Activated CD8-positive, alpha-beta T cell treated with anti-CD3 and anti-CD28 coated beads for 36 hours (primary cell): ENCODE measurements around the gene CLEC14A. TPM values are rescaled to one million over a fixed set of nuclear protein-coding genes. Genes with fewer than 3 reads are reported as not detected.

Experiments
- ATAC-seq: fragments of 200-7000 bp; cut with Tn5 transposase; one replicate; pipeline ENCODE4 v1.10.0; 2021; ENCODE audit warnings: mild to moderate bottlenecking, moderate library complexity
- CTCF ChIA-PET: fragments of 350-600 bp; sonication (Branson Sonifier 250); formaldehyde crosslinking; loops from one replicate; lab custom pipeline; 2021; ENCODE audit warnings: antibody characterized with exemption; lab: Charles Lee
- POLR2A ChIA-PET: fragments of 350-600 bp; sonication (Branson Sonifier 250); formaldehyde crosslinking; loops from one replicate; lab custom pipeline; 2021; ENCODE audit warnings: antibody characterized with exemption; lab: Charles Lee
- DNase-seq: peaks from one replicate; pipeline ENCODE4 v3.0.0-alpha.2; 2020
- H3K27ac Mint-ChIP-seq: one replicate; pipeline ENCODE4 v1.8.0; 2021; ENCODE audit warnings: mild to moderate bottlenecking, mixed read lengths
- H3K27me3 Mint-ChIP-seq: one replicate; pipeline ENCODE4 v1.8.0; 2021; ENCODE audit warnings: mixed read lengths
- H3K36me3 Mint-ChIP-seq: one replicate; pipeline ENCODE4 v1.8.0; 2021; ENCODE audit warnings: low read depth, mixed read lengths
- H3K4me1 Mint-ChIP-seq: one replicate; pipeline ENCODE4 v1.8.0; 2021; ENCODE audit warnings: low read depth, mixed read lengths
- H3K4me3 Mint-ChIP-seq: one replicate; pipeline ENCODE4 v1.8.0; 2021; ENCODE audit warnings: mild to moderate bottlenecking, moderate library complexity, mixed read lengths
- H3K9me3 Mint-ChIP-seq: one replicate; pipeline ENCODE4 v1.8.0; 2021; ENCODE audit warnings: mixed read lengths
- intact Hi-C: fragments of 100-400 bp; cut with micrococcal nuclease; formaldehyde crosslinking; loops from one replicate; pipeline ENCODE4 v1.10.0; 2022
- total RNA-seq, 2 experiments: library from RNA; stranded (reverse); gene quantifications; one replicate each; pipeline ENCODE4 v1.2.3, GENCODE V29; 2021
- TF ChIP-seq, protein P1 (sequence below): fragments of 200-600 bp; IDR thresholded peaks from one replicate; pipeline ENCODE4 v1.8.0; 2022; ENCODE audit warnings: antibody characterized with exemption, mild to moderate bottlenecking

CLEC14A gene
- total RNA-seq, 2 experiments from 2014 or later: not detected

- ChIA-PET POLR2A (no interaction called here), CTCF (interaction anchor here (0.6 kb wide), 1 partner anchor 83 kb away, joined by 3 read pairs; no protein-coding TSS in a partner anchor)
- Mint-ChIP-seq H3K4me3 (no peak overlapping the region), H3K36me3 (no peaks in the 10 kb centered on the region), H3K4me1 (no peaks in the 10 kb centered on the region), H3K27ac (no peak overlapping the region), H3K27me3 (peaks cover 5% of the 10 kb centered on the region), H3K9me3 (peaks cover 2% of the 10 kb centered on the region)
- intact Hi-C loops: no loop called here
- DNase-seq: no peak
- no peak for ATAC-seq
- TF ChIP-seq, protein P1, sequence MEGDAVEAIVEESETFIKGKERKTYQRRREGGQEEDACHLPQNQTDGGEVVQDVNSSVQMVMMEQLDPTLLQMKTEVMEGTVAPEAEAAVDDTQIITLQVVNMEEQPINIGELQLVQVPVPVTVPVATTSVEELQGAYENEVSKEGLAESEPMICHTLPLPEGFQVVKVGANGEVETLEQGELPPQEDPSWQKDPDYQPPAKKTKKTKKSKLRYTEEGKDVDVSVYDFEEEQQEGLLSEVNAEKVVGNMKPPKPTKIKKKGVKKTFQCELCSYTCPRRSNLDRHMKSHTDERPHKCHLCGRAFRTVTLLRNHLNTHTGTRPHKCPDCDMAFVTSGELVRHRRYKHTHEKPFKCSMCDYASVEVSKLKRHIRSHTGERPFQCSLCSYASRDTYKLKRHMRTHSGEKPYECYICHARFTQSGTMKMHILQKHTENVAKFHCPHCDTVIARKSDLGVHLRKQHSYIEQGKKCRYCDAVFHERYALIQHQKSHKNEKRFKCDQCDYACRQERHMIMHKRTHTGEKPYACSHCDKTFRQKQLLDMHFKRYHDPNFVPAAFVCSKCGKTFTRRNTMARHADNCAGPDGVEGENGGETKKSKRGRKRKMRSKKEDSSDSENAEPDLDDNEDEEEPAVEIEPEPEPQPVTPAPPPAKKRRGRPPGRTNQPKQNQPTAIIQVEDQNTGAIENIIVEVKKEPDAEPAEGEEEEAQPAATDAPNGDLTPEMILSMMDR: no peak
Observed at GRCh38 chr14:38280081-38280480, 24.2 kb upstream of the CLEC14A start.

DNA sequence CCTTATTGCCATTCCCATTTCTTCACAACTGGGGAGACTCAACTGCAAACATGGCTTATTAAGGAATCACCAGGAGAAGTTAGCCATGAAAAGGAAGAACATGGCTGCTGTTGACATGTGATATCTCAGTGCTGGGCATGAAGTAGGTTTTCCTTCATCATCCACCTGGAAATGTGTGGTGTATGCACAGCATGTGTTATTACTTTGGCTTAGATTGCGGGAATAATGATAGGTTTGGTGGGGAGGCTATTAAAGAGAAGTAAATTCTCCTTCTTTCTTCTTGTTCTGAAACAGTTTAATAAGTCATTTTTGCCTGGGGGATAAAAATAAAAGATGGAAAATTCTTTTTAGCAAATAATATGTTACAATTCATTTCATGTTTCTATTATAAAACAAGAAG, 23.7 kb upstream of the CLEC14A start:
- H3K27ac Mint-ChIP-seq: no peak overlapping the region
- intact Hi-C loops: no loop called here
- no peak for DNase-seq
- no peak for ATAC-seq
- H3K9me3 Mint-ChIP-seq: peaks cover 2% of the 10 kb centered on the region
- TF ChIP-seq, protein P1: no peak
- no peaks in the 10 kb centered on the region for H3K4me1 Mint-ChIP-seq
- H3K4me3 Mint-ChIP-seq: no peak overlapping the region
- no peaks in the 10 kb centered on the region for H3K36me3 Mint-ChIP-seq
- POLR2A ChIA-PET: no interaction called here
- peaks cover 5% of the 10 kb centered on the region for H3K27me3 Mint-ChIP-seq
- CTCF ChIA-PET: no interaction called here

DNA sequence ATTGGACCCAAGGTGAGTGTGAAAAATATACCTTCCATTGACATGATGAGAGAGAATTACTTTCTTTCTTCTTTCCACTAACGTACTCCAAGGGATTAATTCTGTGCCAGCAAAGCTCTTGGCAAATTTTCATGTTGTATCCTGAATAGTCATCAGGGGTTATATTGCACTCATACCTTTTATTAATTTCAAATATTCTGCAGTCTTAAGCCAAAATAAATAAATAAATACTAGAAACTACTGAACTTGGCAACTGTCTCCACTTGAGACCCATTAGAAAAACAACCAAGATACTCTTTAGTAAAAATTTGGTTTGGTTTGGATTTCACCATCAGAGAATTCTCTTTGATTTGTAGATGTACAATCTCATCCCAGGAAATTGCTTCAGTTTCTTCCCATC, 22.1 kb upstream of the CLEC14A start:
- intact Hi-C loops: no loop called here
- POLR2A ChIA-PET: no interaction called here
- DNase-seq: no peak
- H3K4me3 Mint-ChIP-seq: no peak overlapping the region
- H3K36me3 Mint-ChIP-seq: no peaks in the 10 kb centered on the region
- CTCF ChIA-PET: no interaction called here
- H3K27me3 Mint-ChIP-seq: peaks cover 4% of the 10 kb centered on the region
- H3K27ac Mint-ChIP-seq: no peak overlapping the region
- no peaks in the 10 kb centered on the region for H3K9me3 Mint-ChIP-seq
- ATAC-seq: no peak
- TF ChIP-seq, protein P1: no peak
- no peaks in the 10 kb centered on the region for H3K4me1 Mint-ChIP-seq

DNA sequence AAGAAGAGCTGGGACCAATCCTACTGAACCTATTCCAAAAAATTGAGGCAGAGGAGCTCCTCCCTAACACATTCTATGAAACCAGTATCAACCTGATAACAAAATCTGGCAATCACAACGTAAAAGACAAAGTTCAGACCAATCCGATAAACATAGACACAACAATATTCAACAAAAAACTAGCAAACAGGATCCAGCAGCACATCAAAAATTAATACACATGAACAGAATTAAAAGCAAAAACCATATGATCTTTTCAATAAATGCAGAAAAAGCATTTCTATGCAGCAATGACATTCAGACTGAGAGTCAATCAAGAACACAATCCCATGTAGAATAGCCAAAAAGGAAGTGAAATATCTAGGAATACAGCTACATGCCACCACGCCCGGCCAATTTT, 7.0 kb upstream of the CLEC14A start:
- TF ChIP-seq, protein P1: no peak
- Mint-ChIP-seq H3K27ac (no peak overlapping the region), H3K4me3 (no peak overlapping the region), H3K9me3 (peaks cover 4% of the 10 kb centered on the region), H3K4me1 (no peaks in the 10 kb centered on the region), H3K36me3 (no peaks in the 10 kb centered on the region), H3K27me3 (peaks cover 2% of the 10 kb centered on the region)
- DNase-seq (no peak), ATAC-seq (no peak)
- ChIA-PET POLR2A (no interaction called here), CTCF (no interaction called here)
- intact Hi-C loops: no loop called here

- intact Hi-C loops: no loop called here
- no peak overlapping the region for H3K4me3 Mint-ChIP-seq
- H3K4me1 Mint-ChIP-seq: no peaks in the 10 kb centered on the region
- no peak for ATAC-seq
- H3K9me3 Mint-ChIP-seq: peaks cover 1% of the 10 kb centered on the region
- ChIA-PET POLR2A (no interaction called here), CTCF (no interaction called here)
- no peak overlapping the region for H3K27ac Mint-ChIP-seq
- H3K27me3 Mint-ChIP-seq: peaks cover 10% of the 10 kb centered on the region
- TF ChIP-seq, protein P1: no peak
- H3K36me3 Mint-ChIP-seq: no peaks in the 10 kb centered on the region
- DNase-seq: no peak
Observed at GRCh38 chr14:38261620-38262019, 5.7 kb upstream of the CLEC14A start.
